Measurements from ENCODE around the gene COX4I2. TPM values are rescaled to one million over a fixed set of nuclear protein-coding genes. Genes with fewer than 3 reads are reported as not detected.
"Not testable (repeated sequence)": the region's sequence is repeated elsewhere in the genome, so short reads cannot be mapped to it uniquely, and the experiment has no call there.

The COX4I2 gene
- 7.1 TPM for total RNA-seq
- long read RNA-seq, partial matches to known transcripts, result 0 of 2 reads
- long read RNA-seq, other reads (novel, unspliced or antisense), result 0 of 2 reads

GRCh38 chr20:31637660-31638059 lies at the start of gene COX4I2:
TSS of gene COX4I2 (plus strand) at chr20:31637912. CDS start at chr20:31639018, 1,106 bp downstream.
- no peak for DNase-seq (ENCODE audit: missing footprints)
- intact Hi-C loops (cut with DNase I), result no loop called here
- peak; percentile 71 for ATAC-seq

- intact Hi-C loops (cut with DNase I), result no loop called here
- no peak for ATAC-seq
- DNase-seq (ENCODE audit: missing footprints), result no peak
Measured at GRCh38 chr20:31590717-31591225, 46.9 kb upstream of the COX4I2 start.

GRCh38 chr20:31593221-31594001 lies 44.3 kb upstream of the COX4I2 start:
- intact Hi-C loops (cut with DNase I), result loop anchor here (2.0 kb wide), 1 partner anchor 15 kb away; no protein-coding TSS in a partner anchor
- no peak for ATAC-seq
- DNase-seq (ENCODE audit: missing footprints), result no peak

DNA sequence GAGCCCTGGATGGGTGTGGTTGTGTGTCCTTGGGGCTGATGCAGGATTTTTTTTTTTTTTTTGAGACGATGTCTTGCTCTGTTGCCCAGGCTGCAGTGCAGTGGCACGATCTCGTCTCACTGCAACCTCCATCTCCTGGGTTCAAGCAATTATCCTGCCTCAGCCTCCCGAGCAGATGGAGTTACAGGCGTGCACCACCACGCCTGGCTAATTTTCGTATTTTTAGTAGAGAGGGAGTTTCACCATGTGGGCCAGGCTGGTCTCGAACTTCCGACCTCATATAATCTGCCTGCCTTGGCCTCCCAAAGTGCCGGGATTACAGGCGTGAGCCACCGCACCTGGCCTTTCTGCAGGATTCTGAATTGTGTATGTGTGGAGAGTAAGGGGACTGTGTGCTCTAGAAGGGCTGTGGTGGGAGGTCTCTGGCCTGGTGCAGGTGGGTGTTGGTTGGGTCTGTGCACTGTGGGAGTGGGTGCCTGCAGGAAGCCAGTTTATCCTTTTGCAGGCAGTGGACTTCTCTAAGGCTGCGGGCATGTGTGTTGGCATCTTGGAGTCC lies 43.6 kb upstream of the COX4I2 start:
- no peak for DNase-seq (ENCODE audit: missing footprints)
- ATAC-seq, result no peak
- intact Hi-C loops (cut with DNase I), result loop anchor here (2.0 kb wide), 1 partner anchor 15 kb away; no protein-coding TSS in a partner anchor

- intact Hi-C loops (cut with DNase I), result loop anchor here (2.0 kb wide), 1 partner anchor 14 kb away; no protein-coding TSS in a partner anchor
- peak; percentile 19 for ATAC-seq
Measured at GRCh38 chr20:31594558-31595379, 42.9 kb upstream of the COX4I2 start.

GRCh38 chr20:31595380-31595653 lies 42.4 kb upstream of the COX4I2 start:
- intact Hi-C loops (cut with DNase I), result loop anchor here (2.0 kb wide), 1 partner anchor 13 kb away; no protein-coding TSS in a partner anchor
- no peak for ATAC-seq

More at GRCh38 chr20:31594558-31595379, 42.9 kb upstream of the COX4I2 start:
- no peak for DNase-seq (ENCODE audit: missing footprints)

DNA sequence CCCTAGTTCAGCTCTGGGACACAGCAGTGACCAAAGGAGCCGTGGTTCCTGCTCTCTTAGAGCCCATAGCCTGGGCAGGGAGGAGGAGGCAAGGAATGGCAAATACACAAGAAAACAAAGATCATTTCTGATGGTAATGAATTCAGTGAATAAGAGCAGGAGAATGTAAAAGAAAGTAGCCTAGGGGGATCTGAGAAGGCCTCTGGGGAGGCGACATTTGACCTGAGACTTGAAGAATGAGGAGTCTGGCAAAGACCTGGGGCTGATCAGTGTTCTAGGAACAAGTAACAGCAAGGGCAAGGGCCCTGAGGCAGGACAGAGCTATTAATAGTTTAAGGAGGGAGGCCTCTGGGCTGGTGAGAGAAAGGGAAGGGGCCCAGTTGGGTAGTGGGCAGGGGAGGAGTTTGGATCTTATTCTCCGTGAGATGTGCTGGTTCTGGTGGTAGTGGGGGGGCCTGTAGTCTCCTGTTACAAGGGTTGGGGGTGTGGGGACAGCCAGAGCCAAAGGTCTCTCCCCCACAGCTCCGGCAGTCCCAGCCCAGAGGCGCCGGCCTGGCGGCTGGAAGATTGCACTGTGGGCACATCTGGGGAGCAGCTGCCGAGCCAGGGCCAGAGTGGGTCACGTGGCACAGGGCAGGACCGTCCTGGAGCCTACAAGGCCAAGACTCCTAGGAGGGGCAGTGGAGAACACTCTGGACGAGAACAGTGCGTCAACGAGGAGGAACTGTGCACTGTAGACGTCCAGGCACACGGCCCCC lies 41.9 kb upstream of the COX4I2 start:
- ATAC-seq, result peak; percentile 95
- intact Hi-C loops (cut with DNase I), result loop anchor here (2.0 kb wide), 1 partner anchor 13 kb away; no protein-coding TSS in a partner anchor
- DNase-seq (ENCODE audit: missing footprints), result peak; percentile 91

More at GRCh38 chr20:31595380-31595653, 42.4 kb upstream of the COX4I2 start:
- no peak for DNase-seq (ENCODE audit: missing footprints)

DNA sequence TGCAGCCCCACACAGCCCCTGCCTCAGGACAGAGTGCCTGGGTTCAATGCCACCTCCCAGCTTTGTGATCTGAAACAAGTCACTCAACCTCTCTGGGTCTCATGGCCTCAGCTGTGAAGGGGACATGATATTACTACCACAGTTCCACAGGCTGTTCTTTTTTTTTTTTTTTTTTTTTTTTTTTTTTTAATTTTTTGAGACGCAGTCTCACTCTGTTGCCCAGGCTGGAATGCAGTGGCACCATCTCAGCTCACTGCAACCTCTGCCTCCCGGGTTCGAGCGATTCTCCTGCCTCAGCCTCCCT lies 41.3 kb upstream of the COX4I2 start:
- intact Hi-C loops (cut with DNase I); DNase-seq (ENCODE audit: missing footprints); ATAC-seq: not testable (repeated sequence)

GRCh38 chr20:31596831-31597480 lies 40.8 kb upstream of the COX4I2 start:
- DNase-seq (ENCODE audit: missing footprints) (no peak), ATAC-seq (no peak)
- intact Hi-C loops (cut with DNase I), result no loop called here

- DNase-seq (ENCODE audit: missing footprints), result no peak
- intact Hi-C loops (cut with DNase I), result no loop called here
- no peak for ATAC-seq
Measured at GRCh38 chr20:31597481-31597855, 40.2 kb upstream of the COX4I2 start.

- DNase-seq (ENCODE audit: missing footprints), result no peak
- no peak for ATAC-seq
- intact Hi-C loops (cut with DNase I), result no loop called here
Measured at GRCh38 chr20:31602431-31602778, 35.3 kb upstream of the COX4I2 start.

- DNase-seq (ENCODE audit: missing footprints), result no peak
- intact Hi-C loops (cut with DNase I), result no loop called here
- ATAC-seq, result no peak
Measured at GRCh38 chr20:31602779-31603441, 34.8 kb upstream of the COX4I2 start.

DNA sequence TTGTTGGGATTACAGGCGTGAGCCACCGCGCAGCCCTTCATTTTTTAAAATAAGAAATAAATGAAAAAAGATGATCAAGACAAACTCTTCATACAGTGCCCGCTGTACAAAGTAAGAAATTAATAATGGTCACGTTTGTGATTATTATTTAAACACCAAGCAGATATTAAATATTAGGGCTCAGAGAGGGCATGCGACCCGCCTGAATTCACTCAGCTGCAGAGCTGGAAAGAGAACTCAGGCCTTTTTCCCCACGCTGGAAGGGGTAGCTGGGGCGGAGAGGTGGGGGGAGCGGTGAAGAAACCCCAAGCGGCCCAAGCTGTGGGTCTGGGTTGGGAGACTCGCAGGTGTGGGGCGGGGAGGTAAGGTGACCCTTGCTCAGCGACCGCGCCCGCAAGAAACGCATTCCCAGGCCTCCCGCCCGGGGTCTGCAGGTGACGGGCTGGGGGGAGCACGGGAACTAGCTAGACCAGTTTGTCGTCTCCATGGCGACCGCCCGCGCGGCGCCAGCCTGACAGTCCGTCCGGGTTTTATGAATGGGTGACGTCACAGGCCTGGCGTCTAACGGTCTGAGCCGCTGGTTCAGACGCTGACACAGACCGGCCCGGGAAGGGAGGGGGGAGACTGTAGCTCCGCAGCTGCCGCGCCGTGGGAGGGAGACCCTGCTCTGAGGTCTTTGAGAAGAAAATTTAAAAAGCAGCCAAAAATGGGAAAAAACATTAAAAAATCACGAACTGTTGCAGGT lies 33.7 kb upstream of the COX4I2 start:
- DNase-seq (ENCODE audit: missing footprints) (peak; percentile 95), ATAC-seq (peak; percentile 81)
- intact Hi-C loops (cut with DNase I), result loop anchor here (2.0 kb wide), 1 partner anchor 31 kb away; no protein-coding TSS in a partner anchor

- ATAC-seq (no peak), DNase-seq (ENCODE audit: missing footprints) (no peak)
- intact Hi-C loops (cut with DNase I), result loop anchor here (2.0 kb wide), 1 partner anchor 32 kb away; no protein-coding TSS in a partner anchor
Measured at GRCh38 chr20:31604567-31605030, 33.1 kb upstream of the COX4I2 start.

DNA sequence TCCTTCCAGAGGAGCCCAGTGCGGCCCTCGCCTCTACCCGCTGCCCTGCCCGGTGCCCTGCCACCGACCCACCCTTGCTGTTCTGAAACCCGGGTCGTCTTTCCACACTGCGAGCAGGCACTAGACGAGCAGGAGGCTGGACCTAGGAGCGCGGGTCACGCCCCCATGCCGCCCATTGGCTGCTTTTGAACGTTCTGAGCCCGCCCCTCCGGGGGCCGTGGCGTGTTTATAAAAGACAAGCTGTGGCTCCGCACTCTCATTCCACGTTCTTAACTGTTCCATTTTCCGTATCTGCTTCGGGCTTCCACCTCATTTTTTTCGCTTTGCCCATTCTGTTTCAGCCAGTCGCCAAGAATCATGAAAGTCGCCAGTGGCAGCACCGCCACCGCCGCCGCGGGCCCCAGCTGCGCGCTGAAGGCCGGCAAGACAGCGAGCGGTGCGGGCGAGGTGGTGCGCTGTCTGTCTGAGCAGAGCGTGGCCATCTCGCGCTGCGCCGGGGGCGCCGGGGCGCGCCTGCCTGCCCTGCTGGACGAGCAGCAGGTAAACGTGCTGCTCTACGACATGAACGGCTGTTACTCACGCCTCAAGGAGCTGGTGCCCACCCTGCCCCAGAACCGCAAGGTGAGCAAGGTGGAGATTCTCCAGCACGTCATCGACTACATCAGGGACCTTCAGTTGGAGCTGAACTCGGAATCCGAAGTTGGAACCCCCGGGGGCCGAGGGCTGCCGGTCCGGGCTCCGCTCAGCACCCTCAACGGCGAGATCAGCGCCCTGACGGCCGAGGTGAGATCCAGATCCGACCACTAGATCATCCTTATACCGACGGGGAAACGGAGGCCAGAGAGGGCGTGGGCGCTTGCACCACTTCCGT lies 32.4 kb upstream of the COX4I2 start, which contains the start of gene ID1:
Gene ID1 (plus strand): TSS at position 259 of the 871 bp plus-strand sequence. CDS start 99 bp downstream, at position 358.
- DNase-seq (ENCODE audit: missing footprints) (peak; percentile 97), ATAC-seq (peak; percentile 96)
- intact Hi-C loops (cut with DNase I), result loop anchor here (2.0 kb wide), 1 partner anchor 32 kb away; no protein-coding TSS in a partner anchor
